CD4-positive, alpha-beta T cell (primary cell): Measurements from ENCODE around the gene IL20RA. TPM values are rescaled to one million over a fixed set of nuclear protein-coding genes. Genes with fewer than 3 reads are reported as not detected.

Experiments used
- ATAC-seq: fragments of 200-7000 bp; cut with Tn5 transposase; one replicate; pipeline ENCODE4 v1.10.0; 2022; ENCODE audit warnings: mild to moderate bottlenecking; ENCODE audit not compliant: poor library complexity
- CTCF ChIA-PET: fragments of 350-600 bp; sonication (Branson Sonifier 250); formaldehyde crosslinking; loops from one replicate; lab custom pipeline; 2021; ENCODE audit warnings: antibody characterized with exemption, inconsistent platforms; lab: Charles Lee
- POLR2A ChIA-PET: fragments of 350-600 bp; sonication (Branson Sonifier 250); formaldehyde crosslinking; loops from one replicate; lab custom pipeline; 2021; ENCODE audit warnings: antibody characterized with exemption, inconsistent platforms; lab: Charles Lee
- DNase-seq, 14 experiments: peaks; one replicate each; pipeline ENCODE4 v3.0.0-alpha.2; 2013 to 2020; ENCODE audit warnings: mixed read lengths in 2 of 14
- H3K27ac ChIP-seq, 2 donors: one replicate each; pipeline versions ENCODE4 v1.5.1 to v1.7.0; 2013; ENCODE audit warnings: low read length in 2 of 2, low read depth in 1 of 2, mild to moderate bottlenecking in 1 of 2
- H3K27me3 ChIP-seq, 2 experiments: 1 replicate in 1 of 2; 2 replicates in 1 of 2; pipeline versions ENCODE4 v1.6.1 to v1.7.0; 2013; ENCODE audit warnings: low read length in 2 of 2, control low read depth in 1 of 2, mild to moderate bottlenecking in 1 of 2, moderate library complexity in 1 of 2; ENCODE audit not compliant: insufficient read depth in 2 of 2, control insufficient read depth in 1 of 2
- H3K36me3 ChIP-seq: one replicate; pipeline ENCODE4 v1.6.1; 2013; ENCODE audit warnings: low read length, control low read depth; ENCODE audit not compliant: insufficient read depth
- H3K4me1 ChIP-seq: one replicate; pipeline ENCODE4 v1.6.1; 2013; ENCODE audit warnings: low read length, control low read depth; ENCODE audit not compliant: insufficient read depth
- H3K4me3 ChIP-seq: one replicate; pipeline ENCODE4 v1.5.1; 2013; ENCODE audit warnings: mild to moderate bottlenecking, low read length, moderate library complexity
- H3K9me3 ChIP-seq, 2 experiments: 1 replicate in 1 of 2; 2 replicates in 1 of 2; pipeline versions ENCODE4 v1.6.1 to v1.7.0; 2013; ENCODE audit warnings: low read length in 2 of 2, mild to moderate bottlenecking in 2 of 2, control low read depth in 1 of 2, moderate library complexity in 1 of 2; ENCODE audit not compliant: control insufficient read depth in 1 of 2, insufficient read depth in 1 of 2
- H3K27ac Mint-ChIP-seq: one replicate; pipeline ENCODE4 v1.8.0; 2020; ENCODE audit warnings: mixed read lengths
- H3K27me3 Mint-ChIP-seq: one replicate; pipeline ENCODE4 v1.8.0; 2021; ENCODE audit warnings: mixed read lengths
- H3K36me3 Mint-ChIP-seq: one replicate; pipeline ENCODE4 v1.8.0; 2021; ENCODE audit warnings: low read depth, mixed read lengths
- H3K4me1 Mint-ChIP-seq: one replicate; pipeline ENCODE4 v1.8.0; 2021; ENCODE audit warnings: low read depth, mixed read lengths
- H3K4me3 Mint-ChIP-seq: one replicate; pipeline ENCODE4 v1.8.0; 2020; ENCODE audit warnings: mild to moderate bottlenecking, mixed read lengths
- H3K9me3 Mint-ChIP-seq: one replicate; pipeline ENCODE4 v1.8.0; 2020; ENCODE audit warnings: mixed read lengths
- CTCF ChIP-seq: fragments of 200-600 bp; IDR thresholded peaks from one replicate; pipeline ENCODE4 v1.8.0; 2022; ENCODE audit warnings: antibody characterized with exemption, mild to moderate bottlenecking
- intact Hi-C, 2 experiments: fragments of 100-400 bp; cut with DNase I in 1 of 2; cut with micrococcal nuclease in 1 of 2; formaldehyde crosslinking; loops; one replicate each; pipeline versions ENCODE4 v1.15.1 to v1.9.0; 2023 to 2025; cut with DNase I, micrococcal nuclease
- total RNA-seq, 174 experiments: library from RNA in 2 of 174; stranded (reverse) in 2 of 174; gene quantifications; one replicate each; pipeline ENCODE4 v1.2.3 and lab custom pipeline; 2021 to 2026

Gene IL20RA
- total RNA-seq, 2 experiments from 2014 or later = not detected

DNA sequence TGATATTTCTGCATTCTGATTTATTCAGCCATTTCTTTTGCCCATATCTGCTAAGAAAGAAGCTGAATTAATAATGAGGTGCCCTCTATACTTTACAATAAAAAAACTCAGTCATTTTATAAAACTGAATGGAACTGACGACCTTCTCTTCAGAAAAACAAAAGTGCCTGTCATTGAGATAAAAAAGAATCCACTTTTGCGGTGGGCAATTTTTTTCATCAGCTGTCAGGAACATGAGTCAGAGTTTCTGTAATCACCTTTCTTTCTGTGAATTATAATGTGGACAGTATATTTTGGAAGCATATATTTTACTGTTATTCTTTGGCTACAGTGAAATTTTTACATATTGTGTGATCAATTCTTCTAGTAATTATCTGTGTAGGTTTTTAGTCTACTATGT, 33.4 kb downstream of the IL20RA start:
- Mint-ChIP-seq H3K9me3 (no peaks in the 10 kb centered on the region), H3K4me1 (no peaks in the 10 kb centered on the region), H3K36me3 (no peaks in the 10 kb centered on the region), H3K27me3 (peaks cover 63% of the 10 kb centered on the region), H3K27ac (no peak overlapping the region), H3K4me3 (no peak overlapping the region)
- DNase-seq (no peak), ATAC-seq (no peak)
- no peak for TF ChIP-seq CTCF
- ChIA-PET POLR2A (no interaction called here), CTCF (no interaction called here)
- H3K9me3 ChIP-seq = no peaks in the 10 kb centered on the region
- peaks cover 12 to 35% of the 10 kb centered on the region in 2 experiments for H3K27me3 ChIP-seq
- intact Hi-C loops = no loop called here
- H3K4me1 ChIP-seq = no peaks in the 10 kb centered on the region
- no peak overlapping the region for H3K27ac ChIP-seq
- H3K4me3 ChIP-seq = no peak overlapping the region
- no peaks in the 10 kb centered on the region for H3K36me3 ChIP-seq

- Mint-ChIP-seq H3K9me3 (no peaks in the 10 kb centered on the region), H3K27ac (no peak overlapping the region), H3K27me3 (peaks cover 51% of the 10 kb centered on the region), H3K4me1 (no peaks in the 10 kb centered on the region), H3K4me3 (no peak overlapping the region), H3K36me3 (no peaks in the 10 kb centered on the region)
- POLR2A ChIA-PET = no interaction called here
- DNase-seq = no peak
- no peak overlapping the region for H3K4me3 ChIP-seq
- no peaks in the 10 kb centered on the region for H3K36me3 ChIP-seq
- H3K27me3 ChIP-seq = peaks cover 12 to 24% of the 10 kb centered on the region in 2 experiments
- H3K9me3 ChIP-seq = no peaks in the 10 kb centered on the region
- CTCF ChIA-PET = no interaction called here
- no peaks in the 10 kb centered on the region for H3K4me1 ChIP-seq
- intact Hi-C loops = no loop called here
- TF ChIP-seq CTCF = no peak
- H3K27ac ChIP-seq = no peak overlapping the region
- ATAC-seq = no peak
Measured at GRCh38 chr6:137010128-137010718, 34.5 kb downstream of the IL20RA start.

- CTCF ChIA-PET = interaction anchor here (0.6 to 0.7 kb wide), 2 partner anchors 12 to 518 kb away, joined by 3 read pairs; no protein-coding TSS in a partner anchor
- no peak for TF ChIP-seq CTCF
Measured at GRCh38 chr6:137008204-137008603, 36.6 kb downstream of the IL20RA start.

More at GRCh38 chr6:137008204-137008603, 36.6 kb downstream of the IL20RA start:
- DNase-seq (no peak), ATAC-seq (no peak)
- Histone ChIP-seq H3K27ac (no peak overlapping the region), H3K4me3 (no peak overlapping the region), H3K9me3 (no peaks in the 10 kb centered on the region), H3K4me1 (no peaks in the 10 kb centered on the region), H3K27me3 (peaks cover 5 to 16% of the 10 kb centered on the region in 2 experiments), H3K36me3 (no peaks in the 10 kb centered on the region)
- Mint-ChIP-seq H3K9me3 (no peaks in the 10 kb centered on the region), H3K27ac (no peak overlapping the region), H3K36me3 (no peaks in the 10 kb centered on the region), H3K4me1 (no peaks in the 10 kb centered on the region), H3K4me3 (no peak overlapping the region), H3K27me3 (peaks cover 44% of the 10 kb centered on the region)
- POLR2A ChIA-PET = no interaction called here
- intact Hi-C loops = no loop called here
